ENCODE data around the gene PRLR. TPM values are rescaled to one million over a fixed set of nuclear protein-coding genes. Genes with fewer than 3 reads are reported as not detected.

The PRLR gene
- total RNA-seq, 1 donor from 2014 or later = 5.7 TPM

GRCh38 chr5:35087991-35088390, 142.3 kb downstream of the PRLR start:
- TF ChIP-seq CTCF (IDR thresholded peaks at IDR 0.05; ENCODE audit: unreplicated experiment) = no peak
- Mint-ChIP-seq H3K27ac (no peak overlapping the region), H3K27me3 (no peaks in the 10 kb centered on the region), H3K4me3 (ENCODE audit: low read depth) (no peak overlapping the region), H3K36me3 (ENCODE audit: insufficient read depth) (no peaks in the 10 kb centered on the region), H3K4me1 (ENCODE audit: low read depth) (no peaks in the 10 kb centered on the region), H3K9me3 (ENCODE audit: low read depth) (no peaks in the 10 kb centered on the region)
- DNase-seq (ENCODE audit: low spot score, unreplicated experiment) = no peak

- no peaks in the 10 kb centered on the region for H3K4me1 Mint-ChIP-seq (ENCODE audit: low read depth)
- no peaks in the 10 kb centered on the region for H3K27me3 Mint-ChIP-seq
- peaks cover 3% of the 10 kb centered on the region for H3K36me3 Mint-ChIP-seq (ENCODE audit: insufficient read depth)
- H3K4me3 Mint-ChIP-seq (ENCODE audit: low read depth) = no peak overlapping the region
- peaks cover 5% of the 10 kb centered on the region for H3K9me3 Mint-ChIP-seq (ENCODE audit: low read depth)
- DNase-seq (ENCODE audit: low spot score, unreplicated experiment) = no peak
- TF ChIP-seq CTCF (IDR thresholded peaks at IDR 0.05; ENCODE audit: unreplicated experiment) = no peak
- H3K27ac Mint-ChIP-seq = no peak overlapping the region
Observed at GRCh38 chr5:35083150-35083549, 147.1 kb downstream of the PRLR start.

- Mint-ChIP-seq H3K4me1 (ENCODE audit: low read depth) (no peaks in the 10 kb centered on the region), H3K4me3 (ENCODE audit: low read depth) (no peak overlapping the region), H3K27ac (no peak overlapping the region), H3K9me3 (ENCODE audit: low read depth) (peaks cover 10% of the 10 kb centered on the region), H3K27me3 (no peaks in the 10 kb centered on the region), H3K36me3 (ENCODE audit: insufficient read depth) (peaks cover 4% of the 10 kb centered on the region)
- DNase-seq (ENCODE audit: low spot score, unreplicated experiment) = no peak
- TF ChIP-seq CTCF (IDR thresholded peaks at IDR 0.05; ENCODE audit: unreplicated experiment) = no peak
Observed at GRCh38 chr5:35082530-35082929, 147.8 kb downstream of the PRLR start.

- H3K36me3 Mint-ChIP-seq (ENCODE audit: insufficient read depth) = peaks cover 6% of the 10 kb centered on the region
- no peaks in the 10 kb centered on the region for H3K27me3 Mint-ChIP-seq
- DNase-seq (ENCODE audit: low spot score, unreplicated experiment) = no peak
- H3K4me3 Mint-ChIP-seq (ENCODE audit: low read depth) = no peak overlapping the region
- H3K9me3 Mint-ChIP-seq (ENCODE audit: low read depth) = peaks cover 21% of the 10 kb centered on the region
- H3K4me1 Mint-ChIP-seq (ENCODE audit: low read depth) = no peaks in the 10 kb centered on the region
- no peak overlapping the region for H3K27ac Mint-ChIP-seq
- no peak for TF ChIP-seq CTCF (IDR thresholded peaks at IDR 0.05; ENCODE audit: unreplicated experiment)
Observed at GRCh38 chr5:35081134-35081533, 149.2 kb downstream of the PRLR start.

- Mint-ChIP-seq H3K27ac (no peak overlapping the region), H3K27me3 (no peaks in the 10 kb centered on the region), H3K4me3 (ENCODE audit: low read depth) (no peak overlapping the region), H3K4me1 (ENCODE audit: low read depth) (peaks cover 2% of the 10 kb centered on the region), H3K9me3 (ENCODE audit: low read depth) (peaks cover 26% of the 10 kb centered on the region), H3K36me3 (ENCODE audit: insufficient read depth) (peaks cover 6% of the 10 kb centered on the region)
- TF ChIP-seq CTCF (IDR thresholded peaks at IDR 0.05; ENCODE audit: unreplicated experiment) = no peak
- DNase-seq (ENCODE audit: low spot score, unreplicated experiment) = no peak
Observed at GRCh38 chr5:35073160-35073559, 157.1 kb downstream of the PRLR start.

All from progenitor cell of endocrine pancreas (in vitro differentiated cells).